AG04450 (cell line): ENCODE results near the gene SHANK3. TPM values are rescaled to one million over a fixed set of nuclear protein-coding genes. Genes with fewer than 3 reads are reported as not detected.

Experiments
- CTCF ChIA-PET: fragments of 300-600, 350-600 bp; formaldehyde crosslinking; extraction: SDS; loops from one replicate; lab custom pipeline; 2022; ENCODE audit warnings: antibody characterized with exemption, inconsistent platforms; lab: Charles Lee
- POLR2A ChIA-PET: fragments of 350-600 bp; formaldehyde crosslinking; extraction: SDS; loops from one replicate; lab custom pipeline; 2021; ENCODE audit warnings: antibody characterized with exemption, inconsistent platforms; lab: Yijun Ruan, JAX
- DNase-seq: peaks from one replicate; pipeline ENCODE4 v3.0.0-alpha.2; 2011; ENCODE audit warnings: low read depth, low spot score
- H3K27ac ChIP-seq: one replicate; pipeline ENCODE4 v1.5.1; 2012; ENCODE audit warnings: low read depth, low read length, control low read depth
- H3K27me3 ChIP-seq: one replicate; pipeline ENCODE4 v1.6.0; 2012; ENCODE audit warnings: low read length; ENCODE audit not compliant: control insufficient read depth, insufficient read depth
- H3K4me3 ChIP-seq: 2 replicates; pipeline ENCODE4 v1.5.1; 2011; ENCODE audit warnings: mild to moderate bottlenecking, low read depth, low read length, control low read depth
- H3K9me3 ChIP-seq: 2 replicates; pipeline ENCODE4 v1.5.1; 2012; ENCODE audit warnings: low read length; ENCODE audit not compliant: control insufficient read depth, insufficient read depth
- CTCF ChIP-seq: IDR thresholded peaks from 2 replicates; pipeline ENCODE4 v1.5.1; 2011; ENCODE audit warnings: low read depth, low read length, control low read depth, inconsistent platforms
- polyA plus RNA-seq: library from polyadenylated mRNA; depleted of rRNA; stranded (reverse); fragments of >200 nt; gene quantifications from 2 replicates; pipeline ENCODE4 v1.2.3, GENCODE V29; 2011

The SHANK3 gene
- polyA plus RNA-seq, 1 experiment, result 0.47 TPM

- ChIA-PET CTCF (no interaction called here), POLR2A (no interaction called here)
- no peak for DNase-seq
- no peaks in the 10 kb centered on the region; the same call in 1 of the 2 replicates for H3K9me3 ChIP-seq
- no peak overlapping the region for H3K27ac ChIP-seq
- no peak overlapping the region for H3K4me3 ChIP-seq
- TF ChIP-seq CTCF, result no peak
- no peaks in the 10 kb centered on the region for H3K27me3 ChIP-seq
Observed at GRCh38 chr22:50708474-50708873, 35.9 kb downstream of the SHANK3 start.

- CTCF ChIA-PET, result interaction anchor here (1.1 kb wide), 1 partner anchor 66 kb away, joined by 3 read pairs; no protein-coding TSS in a partner anchor
- no peak for TF ChIP-seq CTCF
- no peak overlapping the region for H3K27ac ChIP-seq
Observed at GRCh38 chr22:50708996-50709395, 36.4 kb downstream of the SHANK3 start.

DNA sequence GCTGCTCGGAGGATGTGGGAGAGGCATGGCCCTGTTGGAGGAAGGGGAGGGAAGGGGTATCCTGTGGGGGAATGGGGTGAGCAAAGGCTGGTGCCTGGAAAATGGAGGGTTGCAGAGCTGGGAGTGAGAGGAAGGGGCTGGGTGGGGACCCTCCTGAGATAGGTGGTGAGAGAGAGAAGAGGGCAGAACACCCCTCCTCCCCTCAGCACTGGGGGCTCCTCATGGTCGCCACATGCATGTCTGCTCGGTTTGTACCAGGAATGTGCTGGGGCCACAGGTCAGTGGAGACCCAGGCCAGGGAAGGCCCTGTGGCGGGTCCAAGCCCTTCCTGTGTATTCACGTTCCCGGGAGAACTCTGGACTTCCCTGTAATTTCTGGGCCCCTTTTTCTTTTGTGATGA lies 37.6 kb downstream of the SHANK3 start:
- no peaks in the 10 kb centered on the region; the same call in 1 of the 2 replicates for H3K9me3 ChIP-seq
- DNase-seq, result no peak
- H3K4me3 ChIP-seq, result no peak overlapping the region
- TF ChIP-seq CTCF, result no peak
- H3K27ac ChIP-seq, result no peak overlapping the region
- ChIA-PET CTCF (interaction anchor here (1.1 kb wide), 1 partner anchor 65 kb away, joined by 3 read pairs; no protein-coding TSS in a partner anchor), POLR2A (no interaction called here)
- H3K27me3 ChIP-seq, result no peaks in the 10 kb centered on the region

More at GRCh38 chr22:50708996-50709395, 36.4 kb downstream of the SHANK3 start:
- POLR2A ChIA-PET, result no interaction called here
- DNase-seq, result no peak
- no peaks in the 10 kb centered on the region for H3K27me3 ChIP-seq
- H3K4me3 ChIP-seq, result no peak overlapping the region
- no peaks in the 10 kb centered on the region; the same call in 1 of the 2 replicates for H3K9me3 ChIP-seq

GRCh38 chr22:50710886-50711285 lies 38.3 kb downstream of the SHANK3 start:
- ChIA-PET CTCF (no interaction called here), POLR2A (no interaction called here)
- Histone ChIP-seq H3K27ac (no peak overlapping the region), H3K4me3 (no peak overlapping the region), H3K27me3 (no peaks in the 10 kb centered on the region), H3K9me3 (no peaks in the 10 kb centered on the region; the same call in 1 of the 2 replicates)
- no peak for TF ChIP-seq CTCF
- no peak for DNase-seq

DNA sequence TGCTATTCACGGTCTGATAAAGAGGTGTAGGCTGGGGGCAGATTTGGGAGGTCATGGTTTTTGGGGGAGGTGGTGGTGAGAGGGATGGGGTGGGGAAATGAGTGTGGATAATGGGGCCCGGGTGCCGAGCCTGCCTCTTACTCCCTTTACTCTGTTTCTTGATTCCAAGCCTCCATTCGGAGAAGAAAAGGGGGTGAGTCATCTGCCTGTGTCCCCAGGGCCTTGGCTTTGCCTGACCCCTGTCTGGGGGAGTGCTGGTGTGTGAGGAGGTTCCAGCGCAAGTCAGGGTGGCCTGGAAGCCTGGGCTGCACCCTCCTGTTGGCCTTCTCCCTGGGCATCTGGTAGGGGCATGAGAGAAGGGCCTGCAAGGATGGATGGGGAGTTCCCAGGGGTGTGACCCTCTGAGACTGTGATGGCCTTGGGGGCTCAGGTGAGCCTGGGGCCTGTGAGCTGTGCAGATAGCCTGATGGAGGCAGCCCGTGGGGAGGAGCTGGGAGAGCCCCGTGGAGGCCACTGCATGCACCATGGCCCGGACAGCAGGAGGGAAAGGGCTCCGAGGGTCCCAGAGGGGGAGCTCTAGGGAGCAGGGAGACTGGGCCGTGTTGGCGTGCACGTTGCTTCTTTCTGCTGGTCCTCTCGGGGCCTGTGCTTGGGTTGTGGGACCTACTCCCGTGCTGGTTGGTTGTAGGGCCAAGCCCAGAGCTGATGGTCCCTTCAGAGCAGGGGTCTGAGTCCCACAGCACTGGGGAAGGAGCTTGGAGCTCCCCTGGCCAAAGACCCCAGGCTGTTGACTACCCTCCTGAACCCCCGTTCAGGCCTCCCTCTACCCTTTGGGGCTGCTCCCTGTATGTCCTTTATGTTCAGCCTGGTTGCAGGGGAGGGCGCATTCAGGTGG lies 39.1 kb downstream of the SHANK3 start:
- Histone ChIP-seq H3K27ac (no peak overlapping the region), H3K27me3 (no peaks in the 10 kb centered on the region), H3K4me3 (no peak overlapping the region), H3K9me3 (no peaks in the 10 kb centered on the region; the same call in 1 of the 2 replicates)
- no peak for TF ChIP-seq CTCF
- POLR2A ChIA-PET, result no interaction called here
- no peak for DNase-seq
- CTCF ChIA-PET, result no interaction called here
